ENCODE results near the gene IL17B.

IL17B gene

GRCh38 chr5:149414405-149415065 lies 35.4 kb upstream of the IL17B start:
- no peak for DNase-seq

GRCh38 chr5:149413477-149414210 lies 34.6 kb upstream of the IL17B start:
- no peak for DNase-seq

GRCh38 chr5:149412783-149413476 lies 33.8 kb upstream of the IL17B start:
- DNase-seq = peak; percentile 57

GRCh38 chr5:149411738-149412519 lies 32.8 kb upstream of the IL17B start:
- DNase-seq = no peak

DNA sequence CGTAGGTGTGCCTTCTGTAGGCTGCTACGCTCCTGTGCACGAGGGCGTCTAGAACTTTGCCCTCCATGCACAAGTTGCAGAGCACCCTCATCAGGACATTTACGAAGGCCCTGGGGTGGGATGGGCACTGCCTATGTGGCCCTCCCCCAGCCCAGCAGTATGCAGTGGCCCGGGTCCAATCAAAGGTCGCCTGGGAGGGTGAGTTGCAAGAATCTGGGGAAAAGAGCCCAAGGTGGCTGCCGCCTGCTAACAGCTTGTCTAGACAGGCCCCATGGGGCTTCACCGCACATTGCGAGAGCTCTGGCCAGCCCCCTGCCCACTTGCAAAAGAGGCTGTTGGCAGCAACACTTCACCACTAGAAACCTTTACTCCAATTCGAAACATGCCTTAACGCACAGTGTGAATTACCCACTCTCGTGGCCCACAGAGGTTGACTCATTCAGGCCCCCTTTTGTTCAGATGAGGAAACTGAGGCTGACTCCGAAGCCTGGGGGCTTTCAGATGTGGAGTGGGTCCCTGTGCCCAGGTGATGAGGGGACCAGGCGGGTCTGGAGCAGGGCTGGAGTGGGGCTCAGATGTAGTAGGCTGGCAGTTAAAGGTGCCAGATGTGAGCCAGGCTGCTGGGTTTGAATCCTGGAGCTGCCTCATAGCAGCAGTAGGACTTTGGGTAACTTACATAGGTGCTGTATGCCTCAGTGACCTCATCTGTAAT lies 31.8 kb upstream of the IL17B start:
- no peak for DNase-seq

- no peak for DNase-seq
These were observed 31.0 kb upstream of the IL17B start for GRCh38 chr5:149410071-149410470.

- peak; percentile 57 for DNase-seq
These were observed 30.3 kb upstream of the IL17B start for GRCh38 chr5:149409268-149409948.

- DNase-seq = no peak
These were observed 29.4 kb upstream of the IL17B start for GRCh38 chr5:149408252-149409099.

DNA sequence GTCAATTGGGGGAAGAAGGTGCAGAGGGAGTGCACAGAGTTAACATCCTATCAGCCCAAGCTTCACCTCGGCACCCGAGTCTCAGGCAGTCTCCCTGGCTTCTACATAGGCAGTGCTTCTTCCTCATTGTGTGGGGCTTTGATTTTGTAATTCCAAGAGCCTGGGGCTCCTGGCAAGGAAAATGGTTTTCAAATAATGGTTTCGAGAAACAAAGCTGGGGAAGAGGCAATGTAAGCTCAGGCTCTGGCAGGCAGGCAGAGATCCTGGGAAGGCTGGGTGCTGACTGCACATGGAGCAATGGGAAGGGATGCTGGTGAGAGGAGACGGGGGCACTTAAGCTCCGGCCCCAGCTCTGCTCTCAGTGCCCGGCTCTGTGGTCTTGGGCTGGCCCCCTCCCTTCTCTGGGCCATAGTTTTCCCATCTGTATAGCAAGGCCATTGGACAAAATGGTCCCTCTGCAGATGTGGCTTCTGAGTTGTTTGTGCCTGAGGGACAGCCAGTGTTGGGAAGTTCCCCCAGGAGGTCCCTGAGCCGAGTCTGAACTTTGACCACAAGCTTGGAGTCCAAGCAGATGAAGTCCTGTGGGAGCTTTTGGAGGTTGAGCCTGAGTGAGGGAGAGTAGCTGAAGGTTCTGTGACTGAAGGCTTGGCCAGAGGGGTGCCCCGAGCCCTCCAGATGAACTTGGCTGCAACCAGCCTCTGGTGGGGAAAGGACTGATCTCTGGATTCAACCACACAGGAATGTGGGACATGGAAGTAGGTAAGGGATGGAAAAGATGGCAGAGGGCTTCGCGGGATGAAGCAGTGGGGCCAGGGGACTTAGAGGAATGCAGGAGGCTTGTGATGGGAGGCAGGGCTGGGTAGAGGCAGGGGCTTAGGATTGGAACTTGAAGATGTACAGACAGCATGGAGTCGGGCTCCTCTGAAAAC lies 28.5 kb upstream of the IL17B start:
- no peak for DNase-seq

DNA sequence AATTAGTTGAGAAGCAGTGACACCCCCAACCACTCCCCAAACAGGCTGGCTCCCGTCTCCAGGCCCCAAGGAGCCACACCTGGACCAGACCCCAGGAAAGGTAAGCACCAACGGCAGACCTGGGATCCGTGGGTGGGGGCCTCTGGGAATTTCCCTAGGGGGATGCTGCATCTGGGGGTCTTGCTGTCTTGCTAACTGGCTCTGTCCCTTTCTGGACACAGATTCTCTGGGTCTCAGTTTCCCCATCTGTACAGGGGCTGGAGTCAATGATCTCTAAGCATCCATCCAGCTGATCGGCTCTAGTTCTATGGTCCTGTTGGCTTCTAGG lies 27.9 kb upstream of the IL17B start:
- no peak for DNase-seq

GRCh38 chr5:149406203-149406978 lies 27.3 kb upstream of the IL17B start:
- no peak for DNase-seq

DNA sequence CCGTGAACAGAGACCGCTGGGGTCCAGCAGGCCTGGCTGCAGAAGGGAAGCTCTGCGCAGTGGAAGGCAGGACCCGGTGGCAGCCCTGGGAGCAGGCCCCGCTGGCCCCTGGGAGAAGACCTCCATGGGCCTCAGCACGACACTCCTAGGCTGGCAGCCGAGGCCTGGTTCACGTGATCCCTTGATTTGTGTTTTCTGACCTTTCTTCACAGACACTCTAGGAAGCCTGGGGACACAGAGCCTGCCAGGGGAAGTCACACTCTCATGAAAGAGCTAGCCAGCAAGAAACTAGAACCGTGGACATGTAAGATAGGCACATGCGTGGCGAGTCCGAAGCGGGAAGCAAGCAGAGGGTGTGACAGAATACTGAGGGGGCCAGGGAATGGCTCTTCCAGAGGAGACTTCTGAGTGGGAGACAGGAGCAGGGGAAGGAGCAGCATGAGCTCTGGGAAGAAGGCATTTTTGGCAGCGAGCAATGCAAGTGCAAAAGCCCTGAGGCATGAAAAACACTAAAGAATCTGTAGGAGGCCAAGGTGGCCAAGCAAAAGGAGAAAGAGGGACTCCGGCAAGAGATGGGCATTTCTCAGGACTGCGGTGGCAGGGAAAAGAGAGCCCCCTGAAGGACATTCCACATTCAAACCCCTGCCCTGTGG lies 26.6 kb upstream of the IL17B start:
- DNase-seq = no peak

DNA sequence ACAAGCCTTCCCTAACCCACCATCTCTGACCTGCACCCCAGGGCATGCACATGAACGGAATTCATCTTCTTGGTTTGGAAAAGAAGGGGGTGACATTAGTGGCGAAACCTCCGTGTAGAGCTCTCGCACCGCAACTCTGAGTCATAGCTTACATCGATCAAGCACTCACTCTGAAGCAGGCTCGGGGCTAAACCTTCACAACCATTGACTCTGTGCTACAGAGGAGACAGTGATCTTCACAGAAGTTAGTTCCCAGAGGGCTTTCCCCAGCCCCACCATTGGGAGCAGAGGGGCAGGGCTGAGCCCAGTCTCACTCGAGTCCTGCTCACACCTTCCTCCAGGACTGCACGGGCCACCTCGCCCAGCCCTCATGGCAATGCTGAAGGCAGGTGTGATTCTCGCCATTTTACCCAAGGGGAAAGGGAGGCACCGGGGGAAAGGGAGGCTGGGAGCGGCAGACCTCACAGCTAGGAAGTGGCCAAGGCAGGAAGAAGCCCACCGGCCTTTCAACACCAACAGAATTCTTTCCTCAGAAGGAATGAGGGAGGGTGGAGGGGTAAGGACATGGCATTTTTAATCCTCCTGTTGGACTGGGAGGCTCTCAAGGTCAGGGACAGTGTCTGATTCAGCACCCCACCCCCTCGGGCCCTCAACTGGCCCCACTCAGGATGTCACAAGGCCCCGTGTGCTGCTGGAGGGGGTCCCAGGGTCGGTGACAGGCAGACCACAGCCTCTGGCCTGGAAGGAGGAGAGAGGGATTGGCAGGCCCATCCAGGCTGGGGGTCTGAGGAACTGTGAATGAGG lies 25.9 kb upstream of the IL17B start:
- peak; percentile 92 for DNase-seq

GRCh38 chr5:149403923-149404745 lies 25.0 kb upstream of the IL17B start:
- DNase-seq = peak; percentile 70

- peak; percentile 43 for DNase-seq
These were observed 23.2 kb upstream of the IL17B start for GRCh38 chr5:149402291-149402690.

DNA sequence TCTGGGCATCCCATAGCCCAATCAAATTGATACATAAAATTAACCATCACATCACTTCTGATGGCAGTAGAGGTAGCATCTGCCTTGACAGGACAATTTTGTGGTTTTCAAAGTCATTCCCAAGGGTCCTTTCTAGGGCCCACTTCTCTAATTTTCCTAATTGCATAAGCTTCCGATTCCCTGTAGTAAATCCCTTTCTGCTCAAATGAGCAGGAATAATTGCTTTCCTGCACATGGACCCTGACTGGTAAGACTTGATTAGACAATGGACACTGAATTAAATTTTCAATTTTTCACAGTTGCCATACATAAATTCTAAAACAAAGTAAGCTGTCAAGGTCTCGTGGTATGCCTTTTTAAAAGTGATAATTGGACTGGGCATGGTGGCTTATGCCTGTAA lies 22.0 kb upstream of the IL17B start:
- DNase-seq = no peak

DNA sequence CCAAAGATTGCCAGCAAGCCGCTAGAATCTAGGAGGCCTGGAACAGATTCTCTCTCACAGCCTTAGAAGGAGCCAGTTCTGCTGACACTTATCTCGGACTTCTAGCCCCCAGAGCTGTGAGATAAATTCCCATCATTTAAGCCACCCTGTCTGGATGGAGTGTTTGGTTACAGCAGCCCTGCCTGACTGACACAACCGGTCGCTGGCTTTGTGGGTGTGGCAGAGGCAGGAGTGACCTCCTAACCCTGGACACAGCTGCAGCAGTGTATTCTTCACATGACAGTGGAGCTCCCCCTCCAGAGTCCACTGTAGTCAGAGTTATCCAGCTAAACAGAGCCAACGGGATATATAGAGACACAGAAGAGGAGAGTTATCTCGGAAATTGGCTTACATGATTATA lies 21.2 kb upstream of the IL17B start:
- DNase-seq = peak; percentile 82

All from islet precursor cell (in vitro differentiated cells).